Osteoblast (primary cell): ENCODE results near the gene ANKFN1. TPM values are rescaled to one million over a fixed set of nuclear protein-coding genes. Genes with fewer than 3 reads are reported as not detected.

Experiments
- DNase-seq: peaks from one replicate; pipeline ENCODE4 v3.0.0; 2011; ENCODE audit warnings: low spot score, mixed read lengths; ENCODE audit not compliant: insufficient read length; ENCODE audit errors: missing footprints
- H2AFZ ChIP-seq: 2 replicates; pipeline ENCODE4 v1.6.0; 2011; ENCODE audit warnings: mild to moderate bottlenecking, low read length
- H3K27ac ChIP-seq: 2 replicates; pipeline ENCODE4 v1.5.1; 2011; ENCODE audit warnings: mild to moderate bottlenecking, low read depth, low read length, moderate library complexity
- H3K27me3 ChIP-seq: 2 replicates; pipeline ENCODE4 v1.6.0; 2012; ENCODE audit warnings: mild to moderate bottlenecking, control low read depth, inconsistent platforms, low read length, moderate library complexity; ENCODE audit not compliant: insufficient read depth
- H3K36me3 ChIP-seq: 2 replicates; pipeline ENCODE4 v1.5.1; 2011; ENCODE audit warnings: mild to moderate bottlenecking, low read length, control low read depth, moderate library complexity; ENCODE audit not compliant: insufficient read depth
- H3K4me1 ChIP-seq: 2 replicates; pipeline ENCODE4 v1.5.1; 2011; ENCODE audit warnings: mild to moderate bottlenecking, low read length, control low read depth, moderate library complexity; ENCODE audit not compliant: insufficient read depth
- H3K4me2 ChIP-seq: 2 replicates; pipeline ENCODE4 v1.6.0; 2011; ENCODE audit warnings: mild to moderate bottlenecking, low read length; ENCODE audit not compliant: insufficient read depth
- H3K4me3 ChIP-seq: fragments of 200-600 bp; sonication (generic); 3 replicates; pipeline ENCODE4 v1.5.1; 2012; ENCODE audit warnings: mild to moderate bottlenecking, low read length, inconsistent platforms; ENCODE audit not compliant: insufficient read depth
- H3K79me2 ChIP-seq: 2 replicates; pipeline ENCODE4 v1.6.0; 2012; ENCODE audit warnings: mild to moderate bottlenecking, low read length, control low read depth, inconsistent platforms; ENCODE audit not compliant: insufficient read depth
- H3K9me3 ChIP-seq: 2 replicates; pipeline ENCODE4 v1.5.1; 2011; ENCODE audit warnings: low read depth, low read length, control low read depth
- H4K20me1 ChIP-seq: 2 replicates; pipeline ENCODE4 v1.6.0; 2012; ENCODE audit warnings: mild to moderate bottlenecking, low read length, control low read depth; ENCODE audit not compliant: insufficient read depth
- CTCF ChIP-seq: IDR thresholded peaks from 2 replicates; pipeline ENCODE4 v1.5.1; 2011; ENCODE audit warnings: mild to moderate bottlenecking, low read depth, low read length, moderate library complexity; ENCODE audit errors: extremely low read depth
- total RNA-seq: library from RNA; depleted of rRNA; stranded (reverse); fragments of >200 nt; gene quantifications from 2 replicates; pipeline ENCODE4 v1.2.3, GENCODE V29; 2012

ANKFN1 gene
- total RNA-seq, 1 donor = 0.72 TPM

GRCh38 chr17:56203430-56203829 lies 50.2 kb downstream of the ANKFN1 start:
- Histone ChIP-seq H3K4me3 (no peak overlapping the region), H3K36me3 (no peaks in the 10 kb centered on the region), H3K79me2 (no peaks in the 10 kb centered on the region), H3K9me3 (no peaks in the 10 kb centered on the region), H4K20me1 (no peaks in the 10 kb centered on the region), H3K4me2 (no peak overlapping the region), H3K27me3 (no peaks in the 10 kb centered on the region), H2AFZ (peak overlapping the region; percentile 6), H3K27ac (no peak overlapping the region), H3K4me1 (no peaks in the 10 kb centered on the region)
- DNase-seq = no peak
- no peak for TF ChIP-seq CTCF

- H3K27ac ChIP-seq = no peak overlapping the region
- H4K20me1 ChIP-seq = no peaks in the 10 kb centered on the region
- no peaks in the 10 kb centered on the region for H3K4me1 ChIP-seq
- no peak for TF ChIP-seq CTCF
- no peak for DNase-seq
- H2AFZ ChIP-seq = no peak overlapping the region
- H3K36me3 ChIP-seq = no peaks in the 10 kb centered on the region
- no peak overlapping the region for H3K4me2 ChIP-seq
- H3K79me2 ChIP-seq = no peaks in the 10 kb centered on the region
- H3K27me3 ChIP-seq = no peaks in the 10 kb centered on the region
- no peaks in the 10 kb centered on the region for H3K9me3 ChIP-seq
- H3K4me3 ChIP-seq = no peak overlapping the region
These were observed 53.1 kb downstream of the ANKFN1 start for GRCh38 chr17:56206351-56206750.

- Histone ChIP-seq H3K4me2 (peak overlapping the region; percentile 25), H3K79me2 (no peaks in the 10 kb centered on the region), H3K27ac (no peak overlapping the region), H2AFZ (peak overlapping the region; percentile 53), H3K9me3 (no peaks in the 10 kb centered on the region), H4K20me1 (no peaks in the 10 kb centered on the region), H3K27me3 (no peaks in the 10 kb centered on the region), H3K36me3 (no peaks in the 10 kb centered on the region), H3K4me1 (peaks cover 5% of the 10 kb centered on the region), H3K4me3 (no peak overlapping the region)
- peak; percentile 74 for DNase-seq
- TF ChIP-seq CTCF = no peak
These were observed 59.8 kb downstream of the ANKFN1 start for GRCh38 chr17:56213031-56213430.

- no peaks in the 10 kb centered on the region for H3K9me3 ChIP-seq
- no peak overlapping the region for H3K27ac ChIP-seq
- no peaks in the 10 kb centered on the region for H3K79me2 ChIP-seq
- no peak for TF ChIP-seq CTCF
- no peaks in the 10 kb centered on the region for H4K20me1 ChIP-seq
- H3K27me3 ChIP-seq = no peaks in the 10 kb centered on the region
- H3K4me3 ChIP-seq = no peak overlapping the region
- peaks cover under 1% of the 10 kb centered on the region for H3K4me1 ChIP-seq
- no peak overlapping the region for H3K4me2 ChIP-seq
- H3K36me3 ChIP-seq = no peaks in the 10 kb centered on the region
- DNase-seq = no peak
- H2AFZ ChIP-seq = no peak overlapping the region
These were observed 64.6 kb downstream of the ANKFN1 start for GRCh38 chr17:56217921-56218320.
